ENCODE results near the gene GRIP1.

GRIP1 gene

GRCh38 chr12:66605293-66605692 lies 73.6 kb downstream of the GRIP1 start:
- TF ChIP-seq, protein P1, sequence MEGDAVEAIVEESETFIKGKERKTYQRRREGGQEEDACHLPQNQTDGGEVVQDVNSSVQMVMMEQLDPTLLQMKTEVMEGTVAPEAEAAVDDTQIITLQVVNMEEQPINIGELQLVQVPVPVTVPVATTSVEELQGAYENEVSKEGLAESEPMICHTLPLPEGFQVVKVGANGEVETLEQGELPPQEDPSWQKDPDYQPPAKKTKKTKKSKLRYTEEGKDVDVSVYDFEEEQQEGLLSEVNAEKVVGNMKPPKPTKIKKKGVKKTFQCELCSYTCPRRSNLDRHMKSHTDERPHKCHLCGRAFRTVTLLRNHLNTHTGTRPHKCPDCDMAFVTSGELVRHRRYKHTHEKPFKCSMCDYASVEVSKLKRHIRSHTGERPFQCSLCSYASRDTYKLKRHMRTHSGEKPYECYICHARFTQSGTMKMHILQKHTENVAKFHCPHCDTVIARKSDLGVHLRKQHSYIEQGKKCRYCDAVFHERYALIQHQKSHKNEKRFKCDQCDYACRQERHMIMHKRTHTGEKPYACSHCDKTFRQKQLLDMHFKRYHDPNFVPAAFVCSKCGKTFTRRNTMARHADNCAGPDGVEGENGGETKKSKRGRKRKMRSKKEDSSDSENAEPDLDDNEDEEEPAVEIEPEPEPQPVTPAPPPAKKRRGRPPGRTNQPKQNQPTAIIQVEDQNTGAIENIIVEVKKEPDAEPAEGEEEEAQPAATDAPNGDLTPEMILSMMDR (IDR thresholded peaks at IDR 0.05; ENCODE audit: insufficient read depth, low read length, poor library complexity, severe bottlenecking): no peak
- TF ChIP-seq EZH2phosphoT487 (conservative IDR thresholded peaks at IDR 0.05; ENCODE audit: low read length): no peak
- H3F3A ChIP-seq (ENCODE audit: insufficient read depth): no peaks in the 10 kb centered on the region
- H3K4me3 ChIP-seq (ENCODE audit: insufficient read depth, low read length, poor library complexity, severe bottlenecking): no peak overlapping the region
- H3K27me3 ChIP-seq (ENCODE audit: low read length): no peaks in the 10 kb centered on the region
- H4K20me1 ChIP-seq (ENCODE audit: low read depth, low read length): no peaks in the 10 kb centered on the region
- H3K9ac ChIP-seq (ENCODE audit: low read length): no peak overlapping the region
- H3K27ac ChIP-seq (ENCODE audit: low read depth, low read length): no peak overlapping the region
- no peaks in the 10 kb centered on the region for H3K79me2 ChIP-seq (ENCODE audit: insufficient read depth, low read length)
- H3K9me2 ChIP-seq (replicated peaks; ENCODE audit: insufficient read depth, low read length): no peaks in the 10 kb centered on the region
- H3K36me3 ChIP-seq (ENCODE audit: low read length): no peaks in the 10 kb centered on the region
- H3K4me2 ChIP-seq (ENCODE audit: low read depth, low read length, poor library complexity, severe bottlenecking): no peak overlapping the region
- no peaks in the 10 kb centered on the region for H3K9me3 ChIP-seq (ENCODE audit: insufficient read depth, low read length)
- no peak overlapping the region for H2AFZ ChIP-seq (ENCODE audit: low read depth, low read length, severe bottlenecking)

DNA sequence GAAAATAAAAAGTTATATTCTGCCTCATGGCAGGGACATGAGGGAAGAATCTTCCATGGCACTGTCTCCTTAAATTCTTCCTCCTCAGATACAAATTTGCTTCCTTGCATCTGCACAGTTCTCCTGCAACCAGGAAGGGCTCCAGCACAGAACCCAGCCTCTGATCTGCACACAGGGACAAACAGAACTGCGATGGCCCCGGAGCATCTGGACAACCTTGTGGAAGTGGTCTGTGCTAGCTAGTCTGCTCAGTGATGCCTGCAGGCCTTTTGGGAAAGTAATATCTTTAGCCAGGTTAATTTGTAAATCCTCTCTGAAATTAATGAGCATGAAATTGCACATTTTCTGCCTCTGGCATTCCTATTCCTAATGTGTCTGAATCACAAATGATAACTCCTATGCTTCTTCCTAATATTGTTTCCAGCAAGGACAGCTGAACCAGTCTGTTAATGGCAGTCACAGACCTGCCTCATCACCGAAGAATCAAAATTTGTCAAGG lies 74.8 kb downstream of the GRIP1 start:
- TF ChIP-seq, protein P1 (IDR thresholded peaks at IDR 0.05; ENCODE audit: insufficient read depth, low read length, poor library complexity, severe bottlenecking): no peak
- TF ChIP-seq EZH2phosphoT487 (conservative IDR thresholded peaks at IDR 0.05; ENCODE audit: low read length): no peak
- H3K4me3 ChIP-seq (ENCODE audit: insufficient read depth, low read length, poor library complexity, severe bottlenecking): no peak overlapping the region
- no peak overlapping the region for H3K4me2 ChIP-seq (ENCODE audit: low read depth, low read length, poor library complexity, severe bottlenecking)
- H3K9me2 ChIP-seq (replicated peaks; ENCODE audit: insufficient read depth, low read length): no peaks in the 10 kb centered on the region
- H3K79me2 ChIP-seq (ENCODE audit: insufficient read depth, low read length): no peaks in the 10 kb centered on the region
- no peaks in the 10 kb centered on the region for H3K9me3 ChIP-seq (ENCODE audit: insufficient read depth, low read length)
- no peaks in the 10 kb centered on the region for H4K20me1 ChIP-seq (ENCODE audit: low read depth, low read length)
- H3K36me3 ChIP-seq (ENCODE audit: low read length): no peaks in the 10 kb centered on the region
- no peaks in the 10 kb centered on the region for H3K27me3 ChIP-seq (ENCODE audit: low read length)
- no peak overlapping the region for H2AFZ ChIP-seq (ENCODE audit: low read depth, low read length, severe bottlenecking)
- H3K27ac ChIP-seq (ENCODE audit: low read depth, low read length): no peak overlapping the region
- H3K9ac ChIP-seq (ENCODE audit: low read length): no peak overlapping the region
- H3F3A ChIP-seq (ENCODE audit: insufficient read depth): no peaks in the 10 kb centered on the region

GRCh38 chr12:66603461-66603860 lies 75.4 kb downstream of the GRIP1 start:
- Histone ChIP-seq H2AFZ (ENCODE audit: low read depth, low read length, severe bottlenecking) (no peak overlapping the region), H3K9me3 (ENCODE audit: insufficient read depth, low read length) (no peaks in the 10 kb centered on the region), H3K79me2 (ENCODE audit: insufficient read depth, low read length) (no peaks in the 10 kb centered on the region), H4K20me1 (ENCODE audit: low read depth, low read length) (no peaks in the 10 kb centered on the region), H3K9me2 (replicated peaks; ENCODE audit: insufficient read depth, low read length) (no peaks in the 10 kb centered on the region), H3K4me2 (ENCODE audit: low read depth, low read length, poor library complexity, severe bottlenecking) (no peak overlapping the region), H3K36me3 (ENCODE audit: low read length) (no peaks in the 10 kb centered on the region), H3K27ac (ENCODE audit: low read depth, low read length) (no peak overlapping the region), H3K4me3 (ENCODE audit: insufficient read depth, low read length, poor library complexity, severe bottlenecking) (no peak overlapping the region), H3K27me3 (ENCODE audit: low read length) (no peaks in the 10 kb centered on the region), H3F3A (ENCODE audit: insufficient read depth) (no peaks in the 10 kb centered on the region), H3K9ac (ENCODE audit: low read length) (no peak overlapping the region)
- TF ChIP-seq, protein P1 (IDR thresholded peaks at IDR 0.05; ENCODE audit: insufficient read depth, low read length, poor library complexity, severe bottlenecking): no peak
- TF ChIP-seq EZH2phosphoT487 (conservative IDR thresholded peaks at IDR 0.05; ENCODE audit: low read length): no peak

All from SU-DHL-6 (cell line).